WTC11 (cell line): ENCODE measurements around the gene SLC29A3. TPM values are rescaled to one million over a fixed set of nuclear protein-coding genes. Genes with fewer than 3 reads are reported as not detected.

Experiments used
- ATAC-seq: fragments of 200-7000 bp; cut with Tn5 transposase; 2 replicates; pipeline ENCODE4 v1.10.0; 2021; ENCODE audit warnings: mild to moderate bottlenecking, moderate library complexity
- CTCF ChIA-PET: fragments of 300-600 bp; sonication (Branson Sonifier 250); formaldehyde crosslinking; loops from one replicate; lab custom pipeline; 2021; ENCODE audit warnings: antibody characterized with exemption; lab: Charles Lee
- POLR2A ChIA-PET: fragments of 350-600 bp; sonication (Branson Sonifier 250); formaldehyde crosslinking; loops from one replicate; lab custom pipeline; 2021; ENCODE audit warnings: antibody characterized with exemption; lab: Charles Lee
- DNase-seq: peaks from one replicate; pipeline ENCODE4 v3.0.0; 2021; ENCODE audit warnings: low spot score
- H3K27ac Mint-ChIP-seq: 2 replicates; pipeline ENCODE4 v1.8.0; 2021; ENCODE audit warnings: mixed read lengths
- H3K27me3 Mint-ChIP-seq: 2 replicates; pipeline ENCODE4 v1.8.0; 2021; ENCODE audit warnings: low read depth, mild to moderate bottlenecking, moderate library complexity, mixed read lengths
- H3K36me3 Mint-ChIP-seq: 2 replicates; pipeline ENCODE4 v1.8.0; 2021; ENCODE audit warnings: mixed read lengths
- H3K4me1 Mint-ChIP-seq: 2 replicates; pipeline ENCODE4 v1.8.0; 2022; ENCODE audit warnings: mixed read lengths
- H3K4me3 Mint-ChIP-seq: 2 replicates; pipeline ENCODE4 v1.8.0; 2021; ENCODE audit warnings: mild to moderate bottlenecking, moderate library complexity, mixed read lengths
- H3K9me3 Mint-ChIP-seq: 2 replicates; pipeline ENCODE4 v1.8.0; 2021; ENCODE audit warnings: mixed read lengths
- ATF1 ChIP-seq: sonication (generic); formaldehyde crosslinking; IDR thresholded peaks from 2 replicates; pipeline ENCODE4 v1.8.1; 2023; ENCODE audit warnings: mild to moderate bottlenecking, moderate library complexity, missing genetic modification reagents
- ATF3 ChIP-seq: sonication (generic); formaldehyde crosslinking; conservative IDR thresholded peaks from 2 replicates; pipeline ENCODE4 v1.8.1; 2022; ENCODE audit warnings: mild to moderate bottlenecking, missing genetic modification reagents
- CREB1 ChIP-seq: sonication (generic); formaldehyde crosslinking; IDR thresholded peaks from 2 replicates; pipeline ENCODE4 v1.8.0; 2023; ENCODE audit warnings: mild to moderate bottlenecking, missing genetic modification reagents
- E2F1 ChIP-seq: sonication (generic); formaldehyde crosslinking; IDR thresholded peaks from 2 replicates; pipeline ENCODE4 v1.8.0; 2022; ENCODE audit warnings: mild to moderate bottlenecking, missing genetic modification reagents
- EMX1 ChIP-seq: fragments of 250-450 bp; sonication (Bioruptor Pico); IDR thresholded peaks from 2 replicates; pipeline ENCODE4 v1.8.0; 2021; ENCODE audit warnings: mild to moderate bottlenecking
- ERG ChIP-seq: fragments of 250-450 bp; sonication (Bioruptor Pico); IDR thresholded peaks from 2 replicates; pipeline ENCODE4 v1.8.0; 2021; ENCODE audit warnings: mild to moderate bottlenecking
- GTF2I ChIP-seq: fragments of 250-450 bp; sonication (Bioruptor Pico); conservative IDR thresholded peaks from 2 replicates; pipeline ENCODE4 v1.4.0; 2021; ENCODE audit warnings: mild to moderate bottlenecking
- JUN ChIP-seq: sonication (generic); formaldehyde crosslinking; IDR thresholded peaks from 2 replicates; pipeline ENCODE4 v1.8.0; 2023; ENCODE audit warnings: mild to moderate bottlenecking, missing genetic modification reagents
- KAT7 ChIP-seq: sonication (generic); formaldehyde crosslinking; IDR thresholded peaks from 2 replicates; pipeline ENCODE4 v1.8.1; 2023; ENCODE audit warnings: missing genetic modification reagents, mild to moderate bottlenecking, borderline replicate concordance
- MYBL2 ChIP-seq: sonication (generic); formaldehyde crosslinking; IDR thresholded peaks from 2 replicates; pipeline ENCODE4 v1.8.1; 2023; ENCODE audit warnings: mild to moderate bottlenecking, moderate library complexity, missing genetic modification reagents
- NR3C1 ChIP-seq: sonication (generic); formaldehyde crosslinking; conservative IDR thresholded peaks from 2 replicates; pipeline ENCODE4 v1.8.1; 2023; ENCODE audit warnings: low read depth, mild to moderate bottlenecking, missing genetic modification reagents
- OVOL2 ChIP-seq: fragments of 250-450 bp; sonication (Bioruptor Pico); IDR thresholded peaks from 2 replicates; pipeline ENCODE4 v1.9.0; 2021; ENCODE audit warnings: mild to moderate bottlenecking, borderline replicate concordance
- RORB ChIP-seq: fragments of 250-450 bp; sonication (Bioruptor Pico); IDR thresholded peaks from 2 replicates; pipeline ENCODE4 v1.9.0; 2021; ENCODE audit warnings: mild to moderate bottlenecking
- TCF7 ChIP-seq: sonication (generic); formaldehyde crosslinking; IDR thresholded peaks from 2 replicates; pipeline ENCODE4 v1.8.0; 2022; ENCODE audit warnings: mild to moderate bottlenecking, low read depth, missing genetic modification reagents, moderate library complexity
- ZNF219 ChIP-seq: sonication (generic); formaldehyde crosslinking; IDR thresholded peaks from 2 replicates; pipeline ENCODE4 v1.8.0; 2023; ENCODE audit warnings: missing genetic modification reagents, mild to moderate bottlenecking, borderline replicate concordance
- ZNF396 ChIP-seq: fragments of 250-450 bp; sonication (Bioruptor Pico); IDR thresholded peaks from 2 replicates; pipeline ENCODE4 v1.8.0; 2021; ENCODE audit warnings: mild to moderate bottlenecking, moderate library complexity, borderline replicate concordance
- ZNF423 ChIP-seq: fragments of 250-450 bp; sonication (Bioruptor Pico); IDR thresholded peaks from 2 replicates; pipeline ENCODE4 v2.1.2; 2022; ENCODE audit warnings: mild to moderate bottlenecking, moderate library complexity
- ZNF532 ChIP-seq: fragments of 250-450 bp; sonication (Bioruptor Pico); IDR thresholded peaks from 2 replicates; pipeline ENCODE4 v1.9.0; 2021; ENCODE audit warnings: mild to moderate bottlenecking, borderline replicate concordance
- total RNA-seq: library from RNA; stranded (reverse); gene quantifications from 3 replicates; pipeline ENCODE4 v1.2.3, GENCODE V29; 2021

The SLC29A3 gene
- total RNA-seq, 1 experiment from 2014 or later: 9.2 TPM

- TF ChIP-seq ERG (CRISPR knock-in tag) (no peak), CREB1 (CRISPR knock-in tag) (no peak)
Measured at GRCh38 chr10:71319800-71320392, 837 bp downstream of the SLC29A3 start (continued).

GRCh38 chr10:71320592-71320991 lies 1.5 kb downstream of the SLC29A3 start:
- POLR2A ChIA-PET: interaction anchor here (1.5 kb wide), 1 partner anchor 9 kb away, joined by 9 read pairs; no protein-coding TSS in a partner anchor
- Mint-ChIP-seq H3K9me3 (no peaks in the 10 kb centered on the region), H3K4me3 (peak overlapping the region; percentile 98; the same call in 1 of the 2 replicates)

GRCh38 chr10:71321386-71321785 lies 2.3 kb downstream of the SLC29A3 start:
- Mint-ChIP-seq H3K27me3 (no peaks in the 10 kb centered on the region), H3K9me3 (no peaks in the 10 kb centered on the region), H3K4me1 (peaks cover 14% of the 10 kb centered on the region), H3K4me3 (no peak overlapping the region), H3K36me3 (peaks cover 14% of the 10 kb centered on the region)
- no peak for ATAC-seq
- CTCF ChIA-PET: no interaction called here
- TF ChIP-seq JUN (CRISPR knock-in tag) (no peak), ZNF532 (CRISPR knock-in tag) (no peak), ZNF423 (CRISPR knock-in tag) (no peak), MYBL2 (CRISPR knock-in tag) (no peak), ZNF396 (CRISPR knock-in tag) (no peak), RORB (CRISPR knock-in tag) (no peak)
- TF ChIP-seq, all 79 proteins: peak for 0
- H3K27ac Mint-ChIP-seq: no peak overlapping the region
- DNase-seq: no peak
- POLR2A ChIA-PET: no interaction called here

More at GRCh38 chr10:71320592-71320991, 1.5 kb downstream of the SLC29A3 start:
- CTCF ChIA-PET: interaction anchor here (0.7 to 7.5 kb wide), 32 partner anchors 11 to 418 kb away, joined by 3 to 120 read pairs (median 8); partner anchors contain the start of gene CDH23
- ATAC-seq (no peak), DNase-seq (no peak)
- Mint-ChIP-seq H3K27me3 (no peaks in the 10 kb centered on the region), H3K4me1 (peaks cover 14% of the 10 kb centered on the region), H3K27ac (no peak overlapping the region), H3K36me3 (peaks cover 14% of the 10 kb centered on the region)
- TF ChIP-seq GTF2I (CRISPR knock-in tag) (no peak), KAT7 (no peak), E2F1 (CRISPR knock-in tag) (no peak), ATF1 (no peak), EMX1 (CRISPR knock-in tag) (no peak), ZNF219 (CRISPR knock-in tag) (no peak), JUN (CRISPR knock-in tag) (no peak), NR3C1 (CRISPR knock-in tag) (no peak), TCF7 (CRISPR knock-in tag) (no peak), OVOL2 (CRISPR knock-in tag) (no peak), ATF3 (CRISPR knock-in tag) (no peak)
